H9 (cell line): ENCODE data around the gene BTRC. TPM values are rescaled to one million over a fixed set of nuclear protein-coding genes. Genes with fewer than 3 reads are reported as not detected.

ENCODE experiments used
- DNase-seq: peaks from one replicate; pipeline ENCODE4 v3.0.0-alpha.2; 2017
- H2AFZ ChIP-seq: one replicate; pipeline ENCODE4 v1.6.1; 2013; ENCODE audit warnings: mild to moderate bottlenecking, low read length, control low read depth, moderate library complexity
- H2AK5ac ChIP-seq: 2 replicates; pipeline ENCODE4 v1.6.1; 2013; ENCODE audit warnings: low read length, control low read depth, mixed read lengths; ENCODE audit not compliant: insufficient read length
- H2BK120ac ChIP-seq: one replicate; pipeline ENCODE4 v1.6.1; 2013; ENCODE audit warnings: low read depth, mild to moderate bottlenecking, low read length, control low read depth, inconsistent platforms; ENCODE audit not compliant: poor library complexity, severe bottlenecking
- H2BK12ac ChIP-seq: 2 replicates; pipeline ENCODE4 v1.6.1; 2013; ENCODE audit warnings: low read length, control low read depth, mixed read lengths, low read depth; ENCODE audit not compliant: insufficient read length
- H2BK15ac ChIP-seq: 2 replicates; pipeline ENCODE4 v1.6.1; 2013; ENCODE audit warnings: low read depth, low read length, control low read depth
- H2BK20ac ChIP-seq: one replicate; pipeline ENCODE4 v1.6.1; 2013; ENCODE audit warnings: low read depth, mild to moderate bottlenecking, low read length, control low read depth, inconsistent platforms; ENCODE audit not compliant: poor library complexity, severe bottlenecking
- H2BK5ac ChIP-seq: 2 replicates; pipeline ENCODE4 v1.6.1; 2013; ENCODE audit warnings: low read length, control low read depth, mixed read lengths; ENCODE audit not compliant: insufficient read length
- H3K14ac ChIP-seq: 2 replicates; pipeline ENCODE4 v1.6.1; 2013; ENCODE audit warnings: low read length, control low read depth; ENCODE audit not compliant: insufficient read depth
- H3K18ac ChIP-seq: 2 replicates; pipeline ENCODE4 v1.6.1; 2013; ENCODE audit warnings: low read depth, mild to moderate bottlenecking, mixed read lengths, low read length, control low read depth; ENCODE audit not compliant: insufficient read length
- H3K23ac ChIP-seq: 2 replicates; pipeline ENCODE4 v1.6.1; 2013; ENCODE audit warnings: low read length, control low read depth, mixed read lengths, low read depth; ENCODE audit not compliant: insufficient read length
- H3K23me2 ChIP-seq: 2 replicates; pipeline ENCODE4 v1.6.1; 2013; ENCODE audit warnings: low read depth, mild to moderate bottlenecking, mixed read lengths, low read length, control low read depth; ENCODE audit not compliant: insufficient read length, poor library complexity, severe bottlenecking
- H3K27ac ChIP-seq: 2 replicates; pipeline ENCODE4 v1.5.1; 2013; ENCODE audit warnings: low read length, control low read depth, mixed read lengths, low read depth; ENCODE audit not compliant: insufficient read length
- H3K27me3 ChIP-seq: 2 replicates; pipeline ENCODE4 v1.6.1; 2013; ENCODE audit warnings: low read length, control low read depth, inconsistent platforms; ENCODE audit not compliant: insufficient read depth
- H3K4ac ChIP-seq: 2 replicates; pipeline ENCODE4 v1.6.1; 2013; ENCODE audit warnings: low read depth, mild to moderate bottlenecking, control low read depth, inconsistent platforms, low read length, moderate library complexity
- H3K4me1 ChIP-seq: 2 replicates; pipeline ENCODE4 v1.6.1; 2013; ENCODE audit warnings: low read length, control low read depth, inconsistent platforms; ENCODE audit not compliant: insufficient read depth
- H3K4me2 ChIP-seq: 2 replicates; pipeline ENCODE4 v1.6.1; 2013; ENCODE audit warnings: low read length, control low read depth, mixed read lengths; ENCODE audit not compliant: insufficient read length, insufficient read depth
- H3K56ac ChIP-seq: 2 replicates; pipeline ENCODE4 v1.6.1; 2013; ENCODE audit warnings: low read depth, mild to moderate bottlenecking, mixed read lengths, low read length, control low read depth; ENCODE audit not compliant: insufficient read length
- H3K79me1 ChIP-seq: 2 replicates; pipeline ENCODE4 v1.6.1; 2013; ENCODE audit warnings: low read depth, mild to moderate bottlenecking, moderate library complexity, low read length, control low read depth, inconsistent platforms; ENCODE audit not compliant: insufficient read depth, poor library complexity, severe bottlenecking
- H3K79me2 ChIP-seq: 2 replicates; pipeline ENCODE4 v1.6.1; 2013; ENCODE audit warnings: low read length, control low read depth, inconsistent platforms; ENCODE audit not compliant: insufficient read depth
- H3K9ac ChIP-seq: 2 replicates; pipeline ENCODE4 v1.6.1; 2013; ENCODE audit warnings: low read length, control low read depth, mixed read lengths; ENCODE audit not compliant: insufficient read length; ENCODE audit errors: extremely low read depth
- H3K9me3 ChIP-seq: one replicate; pipeline ENCODE4 v1.6.1; 2013; ENCODE audit warnings: low read depth, low read length, inconsistent platforms; ENCODE audit not compliant: control insufficient read depth
- H3T11ph ChIP-seq: one replicate; pipeline ENCODE4 v1.6.1; 2013; ENCODE audit warnings: mild to moderate bottlenecking, low read length, control low read depth, inconsistent platforms
- H4K20me1 ChIP-seq: one replicate; pipeline ENCODE4 v1.6.1; 2013; ENCODE audit not compliant: control insufficient read depth, insufficient read length, insufficient read depth
- H4K5ac ChIP-seq: 2 replicates; pipeline ENCODE4 v1.6.1; 2013; ENCODE audit warnings: low read depth, mild to moderate bottlenecking, mixed read lengths, low read length, control low read depth; ENCODE audit not compliant: insufficient read length
- H4K8ac ChIP-seq: replicated peaks from 2 replicates; pipeline ENCODE4 v1.6.1; 2013; ENCODE audit warnings: low read length, control low read depth, mixed read lengths, low read depth; ENCODE audit not compliant: insufficient read length
- H4K91ac ChIP-seq: 2 replicates; pipeline ENCODE4 v1.6.1; 2013; ENCODE audit warnings: low read depth, mild to moderate bottlenecking, moderate library complexity, mixed read lengths, low read length, control low read depth; ENCODE audit not compliant: insufficient read length
- H3K27ac Mint-ChIP-seq, 3 experiments: 2 replicates in 2 of 3; 3 replicates in 1 of 3; pipeline ENCODE4 v1.8.0; 2020 to 2021; ENCODE audit warnings: mixed read lengths in 3 of 3, mild to moderate bottlenecking in 1 of 3, moderate library complexity in 1 of 3
- H3K27me3 Mint-ChIP-seq: 2 replicates; pipeline ENCODE4 v1.8.0; 2021; ENCODE audit warnings: low read depth, mild to moderate bottlenecking, moderate library complexity, mixed read lengths
- H3K36me3 Mint-ChIP-seq, 3 experiments: 2 replicates in 2 of 3; 3 replicates in 1 of 3; pipeline ENCODE4 v1.8.0; 2020 to 2021; ENCODE audit warnings: low read depth in 3 of 3, mixed read lengths in 3 of 3; ENCODE audit not compliant: insufficient read depth in 1 of 3
- H3K4me1 Mint-ChIP-seq, 2 experiments: 2 replicates each; pipeline ENCODE4 v1.8.0; 2020; ENCODE audit warnings: mixed read lengths in 2 of 2
- H3K4me3 Mint-ChIP-seq, 2 experiments: 2 replicates in 1 of 2; 3 replicates in 1 of 2; pipeline ENCODE4 v1.8.0; 2020 to 2021; ENCODE audit warnings: mild to moderate bottlenecking in 2 of 2, mixed read lengths in 2 of 2, moderate library complexity in 1 of 2
- H3K9me3 Mint-ChIP-seq, 2 experiments: 2 replicates in 1 of 2; 3 replicates in 1 of 2; pipeline ENCODE4 v1.8.0; 2020; ENCODE audit warnings: mild to moderate bottlenecking in 2 of 2, mixed read lengths in 2 of 2, moderate library complexity in 1 of 2
- CTCF ChIP-seq: fragments of 200-600 bp; sonication (generic); conservative IDR thresholded peaks from 3 replicates; pipeline ENCODE4 v1.8.0; 2021; ENCODE audit warnings: antibody characterized with exemption, mild to moderate bottlenecking
- WGBS: extraction: QIAGEN DNeasy Blood & Tissue Kit; methylation state at CpG from one replicate; pipeline ENCODE4 v1.1.7; 2013; ENCODE audit warnings: missing lambda C conversion rate, low lambda C conversion rate, mixed read lengths; ENCODE audit not compliant: insufficient read length; ENCODE audit errors: extremely low coverage; 5-methylcytosine and 5-hydroxymethylcytosine counted together
- total RNA-seq: library from RNA; stranded (reverse); gene quantifications from 2 replicates; pipeline ENCODE4 v1.2.1, GENCODE V29; 2021

Gene BTRC
- total RNA-seq, 1 experiment from 2014 or later: 24.2 TPM

GRCh38 chr10:101330631-101331225 lies 23.2 kb upstream of the BTRC start:
- no peak for DNase-seq
- no CpG with 5 or more reads among the region's 14 CpGs for WGBS
- no peak overlapping the region for H3K4me2 ChIP-seq
- H2BK20ac ChIP-seq: no peak overlapping the region
- no peak overlapping the region for H3K4me3 Mint-ChIP-seq
- H3K27ac Mint-ChIP-seq: peak overlapping the region in 1 of 3 experiments; percentile 25; a peak in 2 of 7 replicates
- no peaks in the 10 kb centered on the region for H3K27me3 ChIP-seq
- no peaks in the 10 kb centered on the region for H4K20me1 ChIP-seq
- H3K27ac ChIP-seq: no peak overlapping the region
- no peak overlapping the region for H3K56ac ChIP-seq
- no peak overlapping the region for H2AFZ ChIP-seq
- no peak overlapping the region for H3T11ph ChIP-seq
- no peak for TF ChIP-seq CTCF
- H3K4me1 ChIP-seq: no peaks in the 10 kb centered on the region
- H3K27me3 Mint-ChIP-seq: peaks cover 8% of the 10 kb centered on the region
- no peaks in the 10 kb centered on the region for H3K79me2 ChIP-seq
- no peak overlapping the region for H3K9ac ChIP-seq
- no peak overlapping the region for H3K14ac ChIP-seq
- H3K18ac ChIP-seq: no peak overlapping the region
- H2BK12ac ChIP-seq: no peak overlapping the region
- H4K5ac ChIP-seq: no peak overlapping the region
- H3K79me1 ChIP-seq: no peaks in the 10 kb centered on the region
- H3K4me1 Mint-ChIP-seq: peaks cover 13 to 16% of the 10 kb centered on the region in 2 experiments
- H3K9me3 ChIP-seq: peaks cover 6% of the 10 kb centered on the region
- H3K4ac ChIP-seq: no peak overlapping the region
- H2BK15ac ChIP-seq: no peak overlapping the region
- peaks cover 3 to 5% (median 5%) of the 10 kb centered on the region in 3 experiments; a peak in 4 of 7 replicates for H3K36me3 Mint-ChIP-seq
- peaks cover 10 to 15% of the 10 kb centered on the region in 2 experiments for H3K9me3 Mint-ChIP-seq
- H4K91ac ChIP-seq: no peak overlapping the region
- no peak overlapping the region for H4K8ac ChIP-seq
- no peak overlapping the region for H2AK5ac ChIP-seq
- no peak overlapping the region for H2BK5ac ChIP-seq
- H2BK120ac ChIP-seq: no peak overlapping the region
- no peak overlapping the region for H3K23ac ChIP-seq
- no peaks in the 10 kb centered on the region for H3K23me2 ChIP-seq
